ENCODE measurements around the gene NPHS1.

NPHS1 gene

DNA sequence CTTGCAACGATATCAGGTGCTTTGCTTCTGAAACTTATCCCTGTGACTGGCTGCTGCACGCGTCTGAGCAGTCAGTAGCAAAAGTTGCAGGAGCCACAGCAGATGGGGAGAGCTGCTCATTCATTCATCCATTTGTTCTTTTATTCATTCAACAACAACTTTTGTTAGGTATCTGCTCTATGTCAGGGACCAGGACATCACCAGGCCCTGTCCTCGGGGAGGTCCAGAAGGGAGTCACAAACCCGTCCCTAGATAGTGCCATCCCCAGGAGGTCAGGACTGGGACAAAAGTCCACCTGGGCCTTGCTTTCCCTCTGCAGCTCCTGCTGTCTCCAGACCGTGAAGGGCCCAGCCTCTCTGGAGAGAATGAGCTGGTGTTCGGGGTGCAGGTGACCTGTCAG, 74.3 kb downstream of the NPHS1 start:
- no peak overlapping the region for H3K4me3 ChIP-seq
- peak overlapping the region in 7 of 11 experiments; percentile 42 to 86 (median 82); a peak in 8 of 22 replicates for H3K9ac ChIP-seq
- H3K27ac ChIP-seq: peak overlapping the region in 2 of 11 experiments; percentile 22 to 72; a peak in 2 of 22 replicates
- no peaks in the 10 kb centered on the region for H3K9me3 ChIP-seq (replicated peaks in 1 of 11)
- H3K36me3 ChIP-seq: peaks cover 3 to 57% (median 53%) of the 10 kb centered on the region in 11 experiments; a peak in 20 of 22 replicates
- peaks cover 14 to 52% (median 40%) of the 10 kb centered on the region in 10 experiments for H3K4me1 ChIP-seq
- H3K4me2 ChIP-seq: peak overlapping the region in 2 of 11 experiments; percentile 94 to 96; a peak in 4 of 22 replicates
- TF ChIP-seq Cebpa-rat (IDR thresholded peaks at IDR 0.05): no peak
- H3K27me3 ChIP-seq: no peaks in the 10 kb centered on the region
- peaks cover 0 to 14% (median 0%) of the 10 kb centered on the region in 11 experiments; a peak in 6 of 22 replicates for H4K20me1 ChIP-seq

DNA sequence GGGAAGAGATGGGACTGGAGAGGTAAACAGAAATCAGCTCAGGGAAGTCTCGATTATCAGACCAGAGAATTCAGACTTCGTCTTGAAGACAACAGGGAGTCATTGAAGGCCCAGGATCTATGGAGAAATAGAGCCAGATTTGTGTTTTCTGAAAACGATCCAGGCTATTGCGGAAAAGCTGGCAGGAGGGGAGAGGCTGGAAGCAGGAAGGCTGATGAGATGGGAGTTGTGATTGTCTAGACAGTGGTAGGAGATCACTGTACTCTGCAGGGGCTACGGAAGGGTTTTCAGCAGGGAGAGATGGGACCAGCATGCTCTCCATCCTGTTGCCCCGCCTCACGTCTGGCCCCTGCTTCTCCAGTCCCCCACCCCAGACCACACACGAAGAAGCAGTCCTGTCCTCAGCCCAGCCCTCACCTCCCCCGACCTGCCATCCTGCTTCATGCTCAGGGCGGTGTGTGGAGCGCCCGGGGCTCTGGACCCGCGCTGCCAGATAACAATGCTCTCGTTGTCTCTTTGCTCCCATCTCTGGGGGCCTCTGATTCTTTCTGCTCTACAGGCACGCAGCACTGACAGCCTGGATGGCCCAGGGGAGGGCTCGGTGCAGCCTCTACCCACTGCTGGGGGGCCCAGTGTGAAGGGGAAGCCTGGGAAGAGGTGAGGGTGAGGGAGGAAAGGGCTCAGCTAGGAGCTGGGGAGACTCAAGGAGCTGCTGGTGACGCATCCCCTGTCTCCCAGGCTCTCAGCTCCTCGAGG, 75.0 kb downstream of the NPHS1 start:
- H3K9ac ChIP-seq: peak overlapping the region in 8 of 11 experiments; percentile 73 to 86 (median 81); a peak in 15 of 22 replicates
- no peak for TF ChIP-seq Cebpa-rat (IDR thresholded peaks at IDR 0.05)
- H3K4me3 ChIP-seq: peak overlapping the region in 3 of 10 experiments; percentile 70 to 78 (median 71); a peak in 5 of 20 replicates

DNA sequence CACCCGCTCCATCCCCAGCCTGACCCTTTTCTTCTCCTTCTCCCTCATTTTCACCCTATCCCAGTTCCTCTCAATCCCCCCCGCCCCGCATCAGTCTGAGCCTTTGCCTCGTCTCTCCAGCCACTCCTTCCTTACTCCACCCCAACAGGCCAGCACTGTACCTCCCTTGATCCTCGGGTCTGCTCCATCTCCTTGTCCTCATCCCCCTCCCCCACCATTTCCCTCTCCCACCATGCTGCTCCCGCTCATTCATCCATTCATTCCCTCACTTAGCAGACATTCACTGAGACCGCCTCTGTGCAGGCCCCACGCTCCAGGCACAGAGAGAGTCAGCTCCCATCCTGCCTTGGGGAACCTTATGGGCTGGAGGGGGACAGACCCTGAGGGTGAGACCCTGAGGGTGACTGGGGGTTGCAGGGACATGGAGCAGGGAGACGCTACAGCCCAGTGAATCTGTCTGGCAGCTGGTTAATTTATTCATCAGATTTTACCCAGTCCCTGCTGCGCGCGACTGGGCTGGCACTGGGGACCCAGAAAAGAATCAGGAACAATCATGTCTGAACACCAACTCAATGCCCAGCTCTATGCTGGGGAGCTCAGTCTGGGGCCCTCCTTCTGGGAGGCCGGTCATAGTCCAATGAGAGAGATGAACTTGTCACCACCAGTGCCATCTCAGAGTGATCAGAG, 76.1 kb downstream of the NPHS1 start:
- H3K4me1 ChIP-seq: peaks cover 14 to 35% (median 28%) of the 10 kb centered on the region in 10 experiments
- no peak for TF ChIP-seq Cebpa-rat (IDR thresholded peaks at IDR 0.05)
- H3K4me3 ChIP-seq: peak overlapping the region; percentile 61 to 80 (median 70)
- no peaks in the 10 kb centered on the region for H3K27me3 ChIP-seq
- peak overlapping the region in 10 of 11 experiments; percentile 71 to 86 (median 79); a peak in 19 of 22 replicates for H3K9ac ChIP-seq
- peaks cover 0 to 14% (median 0%) of the 10 kb centered on the region in 11 experiments; a peak in 4 of 22 replicates for H4K20me1 ChIP-seq
- H3K36me3 ChIP-seq: peaks cover 3 to 40% (median 35%) of the 10 kb centered on the region in 11 experiments; a peak in 19 of 22 replicates
- H3K27ac ChIP-seq: peak overlapping the region in 8 of 11 experiments; percentile 66 to 78 (median 74); a peak in 15 of 22 replicates
- peak overlapping the region; percentile 77 to 96 (median 91) for H3K4me2 ChIP-seq
- H3K9me3 ChIP-seq (replicated peaks in 1 of 11): no peaks in the 10 kb centered on the region

More for the DNA sequence above, 75.0 kb downstream of the NPHS1 start:
- Histone ChIP-seq H3K9me3 (replicated peaks in 1 of 11) (no peaks in the 10 kb centered on the region), H3K4me1 (peaks cover 14 to 46% (median 33%) of the 10 kb centered on the region in 10 experiments), H3K27me3 (no peaks in the 10 kb centered on the region), H3K36me3 (peaks cover 3 to 50% (median 46%) of the 10 kb centered on the region in 11 experiments; a peak in 19 of 22 replicates), H3K4me2 (peak overlapping the region in 9 of 11 experiments; percentile 77 to 96 (median 93); a peak in 18 of 22 replicates), H4K20me1 (peaks cover 0 to 14% (median 0%) of the 10 kb centered on the region in 11 experiments; a peak in 6 of 22 replicates), H3K27ac (peak overlapping the region in 6 of 11 experiments; percentile 11 to 72 (median 23); a peak in 6 of 22 replicates)

Data from BLaER1 treated with 17β-estradiol and CSF1 and Interleukin-3, amounts not matched to agents 10 nM and 100 nM (cell line).